Cardiac septum (tissue), 1 donor: Measurements from ENCODE around the gene RAPGEF5. TPM values are rescaled to one million over a fixed set of nuclear protein-coding genes. Genes with fewer than 3 reads are reported as not detected.

Source experiments
- DNase-seq: peaks from one replicate; pipeline ENCODE4 v3.0.0-alpha.2; 2020; ENCODE audit warnings: low spot score
- intact Hi-C: fragments of 100-400 bp; cut with DNase I; formaldehyde crosslinking; loops from one replicate; pipeline ENCODE4 v1.14.0; 2022
- total RNA-seq: library from RNA; stranded (reverse); fragmentation: NEBNext Ultra II Directional; extraction: Animal tissue kit (Norgen Biotek cat#: 25700); gene quantifications from one replicate; pipeline ENCODE4 v1.2.1, GENCODE V29; 2021
- donor health status: DM: no; HTN: no; CAD: no.

RAPGEF5 gene
- total RNA-seq, 1 donor from 2014 or later = 22.4 TPM

DNA sequence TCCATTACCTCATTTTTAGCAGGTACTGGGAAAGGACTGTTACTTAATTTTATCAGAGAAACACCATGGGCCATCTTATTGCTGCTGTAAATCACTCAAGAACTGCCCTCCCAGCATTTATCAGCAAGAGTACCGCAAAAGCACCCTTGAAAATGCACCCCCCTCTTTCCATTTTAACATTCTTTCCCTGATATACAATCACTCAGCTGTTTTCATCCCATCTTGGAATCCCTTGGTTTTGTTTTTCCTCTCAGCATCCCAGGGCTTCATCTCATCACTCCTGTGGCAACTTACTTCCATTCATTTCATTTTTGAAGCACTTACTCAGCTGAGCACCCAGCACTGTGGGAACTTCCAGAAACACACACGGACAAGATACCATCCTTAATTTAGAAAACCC lies 36.5 kb downstream of the RAPGEF5 start:
- DNase-seq = no peak
- intact Hi-C loops = no loop called here

DNA sequence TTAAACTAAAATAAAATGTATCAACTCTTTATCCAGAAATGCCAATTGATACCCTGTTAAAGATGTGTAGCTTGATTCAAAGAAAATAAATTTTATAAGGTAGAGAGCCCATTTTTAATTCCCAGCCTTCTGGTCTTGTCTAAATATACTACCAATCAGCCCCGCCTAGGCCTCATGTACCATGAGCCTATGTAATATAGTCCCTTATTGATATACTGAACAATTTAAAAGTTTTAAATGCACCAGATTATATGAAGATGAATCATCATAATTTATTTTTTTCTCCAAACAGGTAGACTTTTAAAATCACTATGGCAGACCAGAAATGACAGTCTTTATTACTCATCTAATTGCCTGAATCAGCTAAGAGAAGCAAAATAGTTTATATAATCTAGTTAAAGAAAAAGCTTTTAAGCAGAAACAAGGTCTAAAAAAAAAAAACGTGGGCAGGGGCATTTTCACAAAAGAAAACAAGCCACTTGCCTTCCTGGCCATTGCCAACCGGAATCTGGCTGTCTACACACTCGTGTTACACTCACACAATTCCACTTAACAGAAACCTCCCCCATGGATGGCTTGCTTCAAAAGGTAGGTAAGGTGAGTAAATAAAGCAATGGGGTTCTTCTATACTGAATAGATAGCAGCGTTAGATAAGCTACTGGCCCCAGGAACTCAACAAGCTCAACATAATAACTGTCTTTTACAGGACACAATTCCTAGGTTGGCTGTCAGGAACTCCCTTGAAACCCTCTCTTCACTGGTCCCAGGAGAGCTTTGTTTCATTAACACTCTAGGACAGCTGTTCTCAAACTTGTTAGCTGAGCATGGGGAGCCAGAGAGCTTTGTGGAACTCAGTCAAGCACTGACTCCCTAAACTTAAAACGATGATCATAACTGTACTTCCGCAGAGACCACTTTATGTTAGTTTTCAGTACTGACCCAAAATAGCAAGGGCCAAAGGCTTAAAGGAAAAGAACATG lies 37.2 kb downstream of the RAPGEF5 start:
- DNase-seq = no peak
- intact Hi-C loops = no loop called here

DNA sequence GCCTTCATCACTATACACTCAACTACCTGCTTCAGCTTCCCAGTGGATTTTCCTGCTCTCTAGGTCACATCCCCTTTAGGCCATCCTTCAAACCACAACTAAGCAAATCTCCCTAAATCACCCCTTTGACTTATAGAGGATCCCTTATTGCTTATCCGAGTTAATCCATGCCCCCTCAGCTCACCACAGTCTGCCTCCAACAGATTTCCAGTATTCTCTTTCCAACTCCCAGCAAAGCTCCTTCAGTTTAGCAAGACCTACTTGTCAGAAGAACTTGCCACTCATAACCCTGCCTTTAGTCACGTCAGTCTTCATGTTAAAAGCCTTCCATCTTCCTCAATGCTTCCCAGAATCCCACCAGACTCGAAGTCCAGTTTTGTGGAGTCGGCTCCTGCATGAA lies 38.6 kb downstream of the RAPGEF5 start:
- no peak for DNase-seq
- intact Hi-C loops = no loop called here

DNA sequence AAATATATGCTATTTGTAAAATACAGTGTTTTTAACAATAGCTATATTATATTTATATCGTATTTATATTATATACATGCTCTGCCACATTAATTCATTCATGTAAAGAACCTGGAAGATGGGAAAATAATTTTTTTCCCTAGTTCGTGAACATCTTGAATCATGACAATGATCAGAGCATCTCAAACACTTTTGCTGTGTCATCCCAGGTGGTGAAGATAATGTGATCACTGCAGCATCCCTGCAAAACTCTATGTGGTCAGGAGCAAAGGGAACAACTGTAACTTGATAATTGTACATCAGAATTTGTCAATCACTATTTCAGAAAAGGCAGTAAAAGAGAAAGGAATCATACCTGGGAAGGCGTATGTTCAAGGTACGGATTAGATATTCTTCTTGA lies 39.3 kb downstream of the RAPGEF5 start:
- DNase-seq = no peak
- intact Hi-C loops = no loop called here

DNA sequence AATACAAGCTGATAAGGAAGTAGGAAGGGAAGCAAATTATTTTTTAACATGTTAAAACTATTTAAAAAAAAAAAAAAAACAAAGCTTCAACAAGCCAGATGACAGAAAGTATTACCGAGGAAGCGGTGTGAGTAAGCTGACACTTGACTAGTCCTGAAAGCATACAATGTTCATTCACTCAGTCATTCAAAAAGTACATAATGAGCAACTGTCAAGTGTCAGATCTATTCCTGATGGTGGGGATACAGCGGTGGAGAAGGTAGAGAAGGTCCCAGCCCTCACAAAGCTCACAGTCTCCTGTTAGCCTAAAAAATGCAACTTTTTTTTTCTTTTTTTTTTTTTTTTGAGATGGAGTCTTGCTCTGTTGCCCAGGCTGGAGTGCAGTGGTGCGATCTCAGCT lies 40.0 kb downstream of the RAPGEF5 start:
- DNase-seq = no peak
- intact Hi-C loops = no loop called here

DNA sequence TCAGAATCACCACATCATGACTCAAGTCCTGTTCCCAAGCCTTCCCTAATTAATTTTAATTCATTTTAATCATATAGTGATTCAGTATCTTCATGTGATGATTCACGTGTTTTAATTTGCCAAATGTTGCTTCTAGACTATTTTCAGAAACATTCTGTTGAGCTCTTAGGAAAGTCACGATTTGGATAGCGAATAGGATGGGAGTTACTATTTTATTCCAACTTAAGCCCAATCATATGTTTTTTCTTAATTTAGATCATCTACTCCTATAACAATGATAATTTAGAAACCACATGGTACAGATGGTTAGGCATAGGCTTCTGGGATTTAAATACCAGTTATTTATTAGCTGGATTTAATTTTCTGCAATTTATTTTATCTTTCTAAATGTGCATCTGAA lies 49.1 kb downstream of the RAPGEF5 start:
- intact Hi-C loops = no loop called here
- no peak for DNase-seq

DNA sequence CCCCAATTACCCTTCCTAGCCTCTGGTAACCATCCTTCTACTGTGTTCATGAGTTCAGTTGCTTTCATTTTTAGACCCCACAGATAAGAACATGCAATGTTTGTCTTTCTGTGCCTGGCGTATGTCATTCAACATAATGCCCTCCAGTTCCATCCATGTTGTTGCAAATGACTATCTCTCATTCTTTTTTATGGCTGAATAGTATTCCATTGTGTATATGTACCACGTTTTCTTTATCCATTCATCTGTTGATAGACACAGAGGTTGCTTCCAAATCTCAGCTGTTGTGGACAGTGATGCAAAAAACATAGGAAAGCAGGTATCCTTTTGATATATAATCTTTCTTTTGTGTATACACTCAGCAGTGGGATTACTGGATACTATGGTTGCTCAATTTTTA lies 51.2 kb downstream of the RAPGEF5 start:
- DNase-seq = no peak
- intact Hi-C loops = no loop called here

DNA sequence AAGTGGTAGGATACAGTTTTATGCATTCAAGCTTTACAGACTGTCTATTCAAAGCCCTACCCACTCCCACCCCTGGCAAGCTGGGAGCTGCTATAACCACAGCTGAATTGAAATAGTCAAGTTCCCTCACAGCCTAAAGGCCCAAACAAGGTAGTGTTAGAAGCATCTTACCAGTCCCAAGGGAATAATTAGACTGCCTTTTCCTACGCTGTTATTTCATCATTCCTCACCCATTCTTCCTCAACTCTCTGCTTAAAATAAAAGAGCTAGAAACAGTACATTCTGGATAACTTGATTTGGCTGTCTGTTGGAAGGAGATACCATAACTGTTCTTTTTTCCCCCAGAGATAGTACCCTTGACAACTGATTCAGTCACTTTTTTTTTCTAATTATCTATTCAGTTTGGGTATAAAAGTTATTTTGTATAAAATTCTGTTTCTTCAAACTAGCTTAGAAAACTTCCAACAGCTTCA lies 54.0 kb downstream of the RAPGEF5 start:
- intact Hi-C loops = no loop called here
- no peak for DNase-seq

DNA sequence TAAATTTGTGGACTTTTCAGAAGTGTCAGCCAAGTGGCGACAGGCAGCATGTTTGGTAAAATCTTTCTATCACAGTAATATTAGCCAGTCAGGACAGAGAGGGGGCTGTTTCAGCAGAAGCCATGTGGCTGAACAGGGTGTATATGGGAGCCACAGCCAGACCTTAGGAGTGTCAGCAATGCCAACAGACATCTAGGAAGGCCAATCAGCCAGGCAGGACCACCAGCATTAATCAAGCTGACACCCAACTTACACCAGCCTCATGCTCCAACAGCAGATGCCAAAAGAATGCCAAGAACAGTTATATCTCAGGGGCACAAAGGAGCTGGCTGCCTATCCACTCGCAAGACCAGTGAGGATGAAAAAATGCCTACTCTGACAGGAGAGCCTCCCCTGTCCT lies 54.8 kb downstream of the RAPGEF5 start:
- DNase-seq = no peak
- intact Hi-C loops = no loop called here

DNA sequence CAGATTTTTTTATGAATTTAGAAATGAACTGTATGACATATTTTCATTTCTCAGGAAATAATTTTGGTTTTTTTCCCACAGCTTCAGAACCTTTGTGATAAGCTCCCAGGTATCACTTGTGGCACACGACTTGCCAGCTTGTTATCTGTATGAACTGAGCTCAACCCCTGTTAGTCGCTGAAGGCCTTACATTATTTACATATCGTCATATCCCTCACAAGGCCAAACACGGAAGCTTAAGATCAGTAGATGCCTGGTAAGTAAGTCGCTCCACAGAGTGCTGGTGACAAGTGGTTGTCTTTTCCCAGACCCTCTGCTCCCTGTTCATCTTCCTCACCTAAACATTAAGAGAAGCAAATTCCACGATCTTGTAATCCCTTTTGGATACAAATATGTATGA lies 55.2 kb downstream of the RAPGEF5 start:
- intact Hi-C loops = no loop called here
- DNase-seq = no peak

DNA sequence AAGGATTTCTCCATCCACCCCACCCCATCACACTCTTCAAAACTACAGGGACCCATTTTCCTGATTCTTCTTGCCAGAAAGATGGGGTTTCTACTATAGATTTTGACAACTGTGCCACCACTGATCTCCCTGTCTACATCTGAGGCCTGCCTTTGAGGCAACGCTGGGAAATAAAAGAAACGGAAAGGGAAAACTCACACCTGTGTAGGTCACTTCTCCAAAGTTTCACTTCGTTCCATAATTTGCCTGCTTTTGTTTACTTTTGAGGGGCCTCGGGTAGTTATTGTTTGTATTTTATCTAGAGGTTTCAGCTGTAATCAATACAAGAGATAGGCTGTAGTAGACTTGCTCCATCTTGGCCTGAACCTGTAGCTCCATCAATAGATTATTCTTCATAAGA lies 56.1 kb downstream of the RAPGEF5 start:
- intact Hi-C loops = no loop called here

DNA sequence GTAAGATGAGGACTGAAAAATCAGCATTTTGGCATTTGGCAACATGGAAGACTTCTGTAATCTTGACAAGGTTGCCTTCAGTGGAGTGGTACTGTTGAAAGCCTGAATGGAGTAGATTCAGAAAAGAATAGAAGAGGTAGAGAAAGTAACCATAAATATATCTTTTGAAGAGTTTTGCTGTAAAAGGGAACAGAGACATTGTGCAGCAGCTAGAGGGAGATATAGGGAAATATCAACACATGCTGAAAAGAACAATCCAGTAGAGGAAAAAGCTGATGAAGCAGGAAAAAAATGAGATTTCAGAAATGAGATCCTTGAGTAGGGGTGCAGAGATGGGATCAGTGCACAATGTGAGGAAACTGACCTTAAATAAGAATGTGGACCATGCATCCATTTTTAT lies 60.0 kb downstream of the RAPGEF5 start:
- intact Hi-C loops = loop anchor here (2.0 kb wide), 1 partner anchor 186 kb away; no protein-coding TSS in a partner anchor
- no peak for DNase-seq

More for the DNA sequence above, 56.1 kb downstream of the RAPGEF5 start:
- no peak for DNase-seq

DNA sequence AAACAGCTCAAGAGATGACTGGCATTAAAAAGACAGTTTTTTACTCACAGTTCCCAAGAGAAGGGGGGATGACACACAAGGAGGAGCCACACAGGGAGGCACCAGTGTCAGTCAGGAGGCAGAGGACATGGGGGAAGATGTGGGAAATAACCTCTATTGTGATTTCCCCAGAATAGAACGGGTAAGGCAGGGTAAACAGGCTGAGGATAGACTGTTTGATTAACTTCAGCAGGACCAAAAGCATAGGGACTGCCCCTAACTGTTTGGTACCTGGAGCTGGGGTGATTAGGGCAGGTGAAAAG lies 60.7 kb downstream of the RAPGEF5 start:
- DNase-seq = no peak
- intact Hi-C loops = loop anchor here (2.0 kb wide), 1 partner anchor 185 kb away; no protein-coding TSS in a partner anchor

DNA sequence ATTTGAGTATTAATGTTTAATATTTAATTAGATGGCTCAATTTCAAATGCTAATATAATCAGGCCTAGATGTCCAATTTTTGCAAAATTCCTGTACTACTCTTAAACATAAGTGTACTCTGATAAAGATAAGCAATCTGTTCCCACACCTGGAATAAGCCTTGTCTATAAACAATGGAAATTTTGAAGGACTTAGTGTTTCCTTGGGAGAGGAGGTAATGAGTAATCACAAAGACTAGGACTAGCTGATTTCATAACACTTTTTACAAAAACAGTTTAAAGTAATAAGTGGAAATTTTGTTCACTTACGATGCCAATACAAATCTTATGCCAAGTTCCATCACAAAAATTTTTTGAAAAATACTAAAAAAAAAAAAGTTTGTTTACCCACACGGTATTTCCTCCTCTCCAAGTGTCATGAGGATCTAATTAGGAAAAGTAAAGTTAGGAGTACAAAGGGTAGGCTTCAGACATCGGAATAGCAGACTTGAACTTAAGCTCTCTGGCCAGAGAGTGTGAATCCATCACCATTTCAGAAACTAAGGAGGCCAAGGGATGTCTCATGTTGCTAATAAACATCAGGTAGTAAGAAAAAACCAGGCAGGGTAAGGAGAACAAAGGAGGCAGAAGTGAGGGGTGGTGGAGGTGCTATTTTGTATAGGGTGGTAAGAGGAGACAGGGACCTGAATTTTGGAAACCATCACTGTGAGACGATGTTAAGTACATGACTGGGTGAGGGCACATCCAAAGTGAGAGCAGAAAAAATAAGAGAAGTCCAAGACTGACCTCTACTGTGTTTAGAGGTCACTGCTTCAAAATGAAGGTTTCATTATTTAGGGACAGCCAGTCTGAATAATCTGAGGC lies 61.3 kb downstream of the RAPGEF5 start:
- intact Hi-C loops = loop anchor here (2.0 kb wide), 1 partner anchor 185 kb away; no protein-coding TSS in a partner anchor

DNA sequence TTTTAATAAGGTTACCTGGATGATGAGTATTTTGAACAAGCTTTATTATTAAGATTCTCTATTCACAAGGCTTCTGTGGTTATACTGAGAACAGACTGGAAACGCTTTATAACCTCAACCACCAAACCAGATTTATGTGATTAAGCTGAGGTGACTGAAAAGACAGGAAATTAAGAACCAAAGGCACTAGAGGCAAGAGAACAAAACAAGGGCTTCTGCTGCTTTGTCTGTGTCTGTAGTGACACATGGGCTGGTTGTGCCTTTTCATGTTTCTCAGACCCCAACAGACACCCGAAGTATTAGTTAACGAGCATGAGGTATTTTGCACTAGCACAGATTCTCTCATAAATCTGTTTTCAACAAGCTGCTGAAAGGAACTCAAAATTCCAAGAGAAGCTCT lies 64.4 kb downstream of the RAPGEF5 start:
- no peak for DNase-seq
- intact Hi-C loops = no loop called here

More for the DNA sequence above, 61.3 kb downstream of the RAPGEF5 start:
- no peak for DNase-seq

DNA sequence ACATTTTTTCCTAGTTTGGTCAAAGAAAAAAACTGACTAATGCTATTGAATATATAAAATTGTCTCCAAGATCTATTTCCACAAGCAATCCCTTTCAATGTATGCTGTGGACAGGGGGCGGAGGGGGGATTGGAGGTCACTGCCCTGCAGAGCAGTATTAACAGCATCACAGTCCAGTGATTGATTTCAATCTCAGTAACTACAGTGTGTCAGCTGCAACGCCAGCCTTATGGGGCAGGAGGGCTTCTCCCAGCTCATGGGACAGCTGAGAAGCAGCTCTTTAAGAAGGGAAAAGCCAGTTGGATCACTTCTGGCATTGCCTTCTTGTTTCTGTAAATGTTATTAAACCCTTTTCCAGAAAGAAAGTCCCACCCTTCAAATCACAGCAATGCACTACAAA lies 65.0 kb downstream of the RAPGEF5 start:
- DNase-seq = no peak
- intact Hi-C loops = no loop called here

DNA sequence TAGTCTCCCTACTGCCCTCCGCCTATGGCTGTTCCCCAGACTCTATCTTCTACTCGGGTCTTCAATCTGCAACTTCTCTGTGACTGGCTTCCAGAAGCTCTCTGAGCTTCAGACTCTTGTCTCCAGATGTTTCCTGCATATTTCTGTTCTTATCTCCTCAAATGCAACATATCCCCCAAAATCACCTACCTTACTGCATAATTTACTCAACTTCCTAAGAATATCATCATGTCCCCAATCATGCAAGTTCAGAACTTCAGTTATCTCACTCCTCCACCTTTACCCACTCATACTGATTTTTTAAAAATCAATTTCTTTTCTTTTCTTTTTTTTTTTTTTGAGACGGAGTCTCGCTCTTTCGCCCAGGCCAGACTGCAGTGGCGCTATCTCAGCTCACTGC lies 68.8 kb downstream of the RAPGEF5 start:
- intact Hi-C loops = no loop called here
- DNase-seq = no peak

DNA sequence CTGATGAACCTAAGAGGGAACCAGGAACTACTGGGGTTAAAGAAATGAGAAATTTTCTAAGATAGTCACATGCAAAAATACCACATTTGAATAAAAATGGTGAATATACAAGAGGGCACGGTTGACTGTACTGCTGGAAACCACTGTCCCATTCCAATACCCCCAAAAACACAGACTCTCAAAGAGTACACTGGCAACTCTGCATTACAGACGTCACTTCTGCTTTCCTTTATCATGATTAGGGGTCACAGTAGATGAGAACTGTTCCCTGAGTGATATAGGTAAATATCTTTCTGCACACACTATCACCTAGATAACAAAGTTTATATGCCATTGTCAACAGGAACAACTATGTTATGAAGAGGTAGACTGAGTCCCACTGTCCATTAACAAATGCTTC lies 69.5 kb downstream of the RAPGEF5 start:
- no peak for DNase-seq
- intact Hi-C loops = no loop called here

DNA sequence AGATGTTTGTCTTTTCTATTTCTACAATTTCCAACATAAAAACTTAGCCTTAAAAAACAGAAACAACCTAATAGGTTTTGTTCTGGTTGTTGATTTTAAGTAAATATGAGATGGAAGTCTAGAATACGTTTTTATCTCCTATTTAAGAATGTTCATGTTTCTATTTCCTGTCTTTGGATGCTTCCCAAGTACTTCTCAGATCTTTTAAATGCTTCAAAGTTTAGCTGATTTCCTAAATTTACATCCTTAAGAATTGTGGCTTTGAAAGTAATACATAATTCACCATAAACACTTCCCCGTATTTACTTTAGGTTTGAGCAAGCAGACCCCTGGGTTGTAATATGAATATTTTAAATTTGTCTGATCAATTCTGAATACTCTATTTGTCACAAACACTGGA lies 70.5 kb downstream of the RAPGEF5 start:
- intact Hi-C loops = no loop called here
- no peak for DNase-seq

DNA sequence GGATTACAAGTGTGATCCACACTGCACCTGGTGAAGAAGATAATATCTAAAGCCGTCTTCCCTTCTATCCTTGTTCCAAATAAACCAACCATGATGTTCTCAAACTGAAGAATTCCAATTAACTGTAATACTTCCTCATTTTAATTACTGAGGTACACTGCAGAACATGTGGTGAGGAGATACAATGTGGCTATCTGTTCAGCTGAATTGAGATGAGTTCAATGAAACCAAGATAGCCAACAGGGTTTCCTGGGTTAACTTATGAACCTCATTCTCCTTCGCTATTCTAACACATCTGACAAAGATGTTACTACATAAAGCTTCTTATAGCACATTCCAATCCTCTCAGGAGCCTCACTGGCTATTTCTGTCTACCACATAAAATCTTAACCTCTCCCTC lies 75.5 kb downstream of the RAPGEF5 start:
- intact Hi-C loops = no loop called here
- no peak for DNase-seq

DNA sequence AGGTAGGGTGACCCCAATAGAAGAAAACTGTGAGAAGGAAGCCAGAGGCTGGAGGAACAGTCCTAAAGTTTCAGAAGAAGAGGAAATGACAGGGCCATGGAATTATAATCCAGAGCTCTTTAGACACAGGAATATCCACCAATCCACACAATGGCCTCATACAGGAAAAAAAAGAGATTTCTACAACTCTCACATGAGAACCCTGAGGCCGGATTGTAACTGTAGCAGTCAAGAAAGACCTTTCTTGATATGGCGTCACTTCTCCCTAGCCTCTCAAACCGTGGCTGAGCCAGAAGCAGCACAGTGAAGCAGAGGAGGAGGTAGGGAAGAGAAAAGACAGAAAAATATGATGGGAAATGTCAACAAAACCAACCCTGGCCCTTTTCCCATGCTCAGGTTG lies 76.9 kb downstream of the RAPGEF5 start:
- DNase-seq = no peak
- intact Hi-C loops = no loop called here
